ENCODE measurements around the gene TOR2A.

Gene TOR2A

GRCh38 chr9:127767909-127768331 is 32.8 kb upstream of the TOR2A start:
- Histone ChIP-seq H3K4me3 (ENCODE audit: low read length) (no peak overlapping the region), H3K27ac (ENCODE audit: low read length) (no peak overlapping the region), H3K9me3 (ENCODE audit: insufficient read depth, low read length) (no peaks in the 10 kb centered on the region), H3K36me3 (replicated peaks; ENCODE audit: low read depth, low read length) (peaks cover 60% of the 10 kb centered on the region), H3K9ac (ENCODE audit: low read length) (no peak overlapping the region), H4K20me1 (ENCODE audit: insufficient read depth, low read length) (peaks cover 78% of the 10 kb centered on the region), H3K4me1 (ENCODE audit: low read length) (peaks cover 16% of the 10 kb centered on the region), H3K27me3 (ENCODE audit: low read depth, low read length) (no peaks in the 10 kb centered on the region), H2AFZ (ENCODE audit: low read depth, low read length) (no peak overlapping the region), H3K79me2 (ENCODE audit: low read length) (peaks cover 20% of the 10 kb centered on the region), H3K4me2 (ENCODE audit: low read length) (no peak overlapping the region)
- TF ChIP-seq EZH2phosphoT487 (IDR thresholded peaks at IDR 0.05; ENCODE audit: low read depth) (no peak), CTCF (IDR thresholded peaks at IDR 0.05; ENCODE audit: low read depth, low read length) (no peak)

- Histone ChIP-seq H3K4me3 (ENCODE audit: low read length) (no peak overlapping the region), H3K9ac (ENCODE audit: low read length) (no peak overlapping the region)
Observed at GRCh38 chr9:127767410-127767809, 32.3 kb upstream of the TOR2A start.

GRCh38 chr9:127765418-127765817 is 30.3 kb upstream of the TOR2A start:
- H3K36me3 ChIP-seq (replicated peaks; ENCODE audit: low read depth, low read length), result peaks cover 52% of the 10 kb centered on the region
- no peak overlapping the region for H3K9ac ChIP-seq (ENCODE audit: low read length)
- H3K27me3 ChIP-seq (ENCODE audit: low read depth, low read length), result no peaks in the 10 kb centered on the region
- H3K79me2 ChIP-seq (ENCODE audit: low read length), result peaks cover 13% of the 10 kb centered on the region
- no peak overlapping the region for H3K27ac ChIP-seq (ENCODE audit: low read length)
- H3K4me3 ChIP-seq (ENCODE audit: low read length), result no peak overlapping the region
- peaks cover 65% of the 10 kb centered on the region for H4K20me1 ChIP-seq (ENCODE audit: insufficient read depth, low read length)
- H3K4me1 ChIP-seq (ENCODE audit: low read length), result peaks cover 3% of the 10 kb centered on the region
- no peak overlapping the region for H3K4me2 ChIP-seq (ENCODE audit: low read length)
- H3K9me3 ChIP-seq (ENCODE audit: insufficient read depth, low read length), result no peaks in the 10 kb centered on the region
- TF ChIP-seq CTCF (IDR thresholded peaks at IDR 0.05; ENCODE audit: low read depth, low read length) (no peak), EZH2phosphoT487 (IDR thresholded peaks at IDR 0.05; ENCODE audit: low read depth) (no peak)
- H2AFZ ChIP-seq (ENCODE audit: low read depth, low read length), result no peak overlapping the region

More at GRCh38 chr9:127767410-127767809, 32.3 kb upstream of the TOR2A start:
- H4K20me1 ChIP-seq (ENCODE audit: insufficient read depth, low read length), result peaks cover 80% of the 10 kb centered on the region
- no peak overlapping the region for H3K27ac ChIP-seq (ENCODE audit: low read length)
- TF ChIP-seq EZH2phosphoT487 (IDR thresholded peaks at IDR 0.05; ENCODE audit: low read depth) (no peak), CTCF (IDR thresholded peaks at IDR 0.05; ENCODE audit: low read depth, low read length) (no peak)
- H3K9me3 ChIP-seq (ENCODE audit: insufficient read depth, low read length), result no peaks in the 10 kb centered on the region
- H3K27me3 ChIP-seq (ENCODE audit: low read depth, low read length), result no peaks in the 10 kb centered on the region
- H3K79me2 ChIP-seq (ENCODE audit: low read length), result peaks cover 20% of the 10 kb centered on the region
- no peak overlapping the region for H3K4me2 ChIP-seq (ENCODE audit: low read length)
- peaks cover 16% of the 10 kb centered on the region for H3K4me1 ChIP-seq (ENCODE audit: low read length)
- H2AFZ ChIP-seq (ENCODE audit: low read depth, low read length), result no peak overlapping the region
- peaks cover 57% of the 10 kb centered on the region for H3K36me3 ChIP-seq (replicated peaks; ENCODE audit: low read depth, low read length)

- no peak for TF ChIP-seq EZH2phosphoT487 (IDR thresholded peaks at IDR 0.05; ENCODE audit: low read depth)
- peak; percentile 44 for TF ChIP-seq CTCF (IDR thresholded peaks at IDR 0.05; ENCODE audit: low read depth, low read length)
- Histone ChIP-seq H3K36me3 (replicated peaks; ENCODE audit: low read depth, low read length) (peaks cover 42% of the 10 kb centered on the region), H2AFZ (ENCODE audit: low read depth, low read length) (no peak overlapping the region), H3K27me3 (ENCODE audit: low read depth, low read length) (no peaks in the 10 kb centered on the region), H3K4me3 (ENCODE audit: low read length) (no peak overlapping the region), H4K20me1 (ENCODE audit: insufficient read depth, low read length) (peaks cover 53% of the 10 kb centered on the region), H3K9ac (ENCODE audit: low read length) (no peak overlapping the region), H3K27ac (ENCODE audit: low read length) (no peak overlapping the region), H3K9me3 (ENCODE audit: insufficient read depth, low read length) (no peaks in the 10 kb centered on the region), H3K4me2 (ENCODE audit: low read length) (no peak overlapping the region), H3K79me2 (ENCODE audit: low read length) (peaks cover 3% of the 10 kb centered on the region; the same call in 1 of the 2 replicates), H3K4me1 (ENCODE audit: low read length) (no peaks in the 10 kb centered on the region)
Observed at GRCh38 chr9:127763918-127764384, 28.9 kb upstream of the TOR2A start.

Measured in OCI-LY3 (cell line).